ENCODE data around the gene PKM. TPM values are rescaled to one million over a fixed set of nuclear protein-coding genes. Genes with fewer than 3 reads are reported as not detected.

The PKM gene
- total and polyA plus RNA-seq, 2 experiments from 2014 or later: 2,427 to 2,534 TPM

DNA sequence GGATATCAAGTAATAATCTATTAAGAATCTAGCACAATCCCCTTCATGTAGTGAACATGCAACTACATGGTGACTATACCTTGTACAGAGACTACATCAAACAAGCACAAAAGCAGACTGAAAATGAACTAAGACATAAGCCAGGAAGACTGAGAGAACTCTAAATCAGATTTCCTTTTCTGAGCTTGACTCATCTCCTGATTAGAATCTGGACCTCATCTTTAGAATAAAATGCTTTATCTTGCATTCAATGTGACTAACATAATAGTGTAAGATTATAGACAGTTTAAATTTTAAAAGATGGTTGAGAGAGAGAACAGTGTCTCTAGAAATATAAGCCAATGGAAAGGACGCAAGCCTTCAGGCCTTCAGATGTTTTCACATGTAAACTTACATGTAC is 17.5 kb upstream of the PKM start:
- DNase-seq: no peak
- Histone ChIP-seq H3K4me2 (ENCODE audit: unreplicated experiment) (no peak overlapping the region), H3K9me3 (ENCODE audit: low read depth) (no peaks in the 10 kb centered on the region), H3K4me1 (ENCODE audit: insufficient read depth) (no peaks in the 10 kb centered on the region), H2AFZ (no peak overlapping the region), H3K79me2 (ENCODE audit: insufficient read depth) (0 out of 2 replicates have a peak, but pooled peaks cover 7% of the 10 kb centered on the region), H4K20me1 (ENCODE audit: insufficient read depth) (no peaks in the 10 kb centered on the region; the same call in 1 of the 2 replicates), H3K27me3 (replicated peaks; ENCODE audit: insufficient read depth) (no peaks in the 10 kb centered on the region), H3K27ac (no peak overlapping the region), H3K4me3 (no peak overlapping the region), H3K9me2 (ENCODE audit: insufficient read depth) (no peaks in the 10 kb centered on the region), H3K36me3 (ENCODE audit: low read depth) (peaks cover 62% of the 10 kb centered on the region), H3F3A (ENCODE audit: insufficient read depth) (peaks cover 9% of the 10 kb centered on the region; the same call in 1 of the 2 replicates), H3K9ac (no peak overlapping the region)
- 100% methylated on average over 1 of the region's 1 CpG for WGBS, 2 experiments (ENCODE audit: low coverage in 1 of 2, low lambda C conversion rate in 2 of 2, missing lambda C conversion rate in 2 of 2)
- in situ Hi-C loops (cut with MboI): no loop called here
- TF ChIP-seq EZH2 (IDR thresholded peaks at IDR 0.05; ENCODE audit: insufficient read depth, poor library complexity, severe bottlenecking) (no peak), EZH2phosphoT487 (IDR thresholded peaks at IDR 0.05; ENCODE audit: insufficient read depth, low read depth) (no peak)

DNA sequence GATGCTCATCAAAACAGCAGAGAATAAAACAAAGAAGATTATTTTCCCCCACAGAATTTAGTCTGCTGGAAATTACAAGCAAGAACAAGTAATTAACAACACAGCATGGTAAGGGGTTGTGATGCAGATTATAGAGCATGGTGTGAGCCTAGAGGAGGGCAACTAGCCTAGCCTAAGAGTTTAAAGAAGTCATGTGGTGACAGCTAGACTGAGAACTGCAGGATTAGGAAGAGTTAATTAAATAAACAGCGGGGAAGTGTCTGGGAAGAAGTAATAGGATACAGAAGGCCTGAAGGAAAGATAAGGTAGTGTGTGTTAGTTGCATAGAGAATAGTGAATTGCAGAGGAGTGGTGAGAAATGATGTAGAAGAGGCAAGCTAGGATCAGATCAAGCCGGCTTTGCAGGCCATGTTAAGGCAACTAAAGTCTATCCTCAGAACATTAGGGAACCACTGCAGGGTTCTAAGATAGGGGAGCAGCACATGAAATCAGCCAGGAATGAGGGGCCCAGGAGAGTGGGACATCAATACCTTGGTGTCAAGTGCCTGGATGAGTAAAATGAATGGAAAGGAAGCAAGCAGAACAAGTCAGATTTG is 11.9 kb upstream of the PKM start:
- Histone ChIP-seq H3K4me3 (no peak overlapping the region), H3K36me3 (ENCODE audit: low read depth) (peaks cover 33% of the 10 kb centered on the region), H3K27ac (no peak overlapping the region), H3K9ac (no peak overlapping the region), H3K4me1 (ENCODE audit: insufficient read depth) (peaks cover 9% of the 10 kb centered on the region), H3F3A (ENCODE audit: insufficient read depth) (peaks cover 16% of the 10 kb centered on the region), H3K4me2 (ENCODE audit: unreplicated experiment) (no peak overlapping the region), H4K20me1 (ENCODE audit: insufficient read depth) (no peaks in the 10 kb centered on the region; the same call in 1 of the 2 replicates), H3K79me2 (ENCODE audit: insufficient read depth) (0 out of 2 replicates have a peak, but pooled peaks cover 7% of the 10 kb centered on the region), H3K27me3 (replicated peaks; ENCODE audit: insufficient read depth) (no peaks in the 10 kb centered on the region), H3K9me2 (ENCODE audit: insufficient read depth) (no peaks in the 10 kb centered on the region), H2AFZ (no peak overlapping the region), H3K9me3 (ENCODE audit: low read depth) (no peaks in the 10 kb centered on the region)
- no peak for TF ChIP-seq EZH2 (IDR thresholded peaks at IDR 0.05; ENCODE audit: insufficient read depth, poor library complexity, severe bottlenecking)
- TF ChIP-seq EZH2phosphoT487 (IDR thresholded peaks at IDR 0.05; ENCODE audit: insufficient read depth, low read depth): no peak
- in situ Hi-C loops (cut with MboI): no loop called here
- no peak for DNase-seq
- WGBS, 2 experiments (ENCODE audit: low coverage in 1 of 2, low lambda C conversion rate in 2 of 2, missing lambda C conversion rate in 2 of 2): 28 to 31% methylated on average over 2 of the region's 2 CpGs

DNA sequence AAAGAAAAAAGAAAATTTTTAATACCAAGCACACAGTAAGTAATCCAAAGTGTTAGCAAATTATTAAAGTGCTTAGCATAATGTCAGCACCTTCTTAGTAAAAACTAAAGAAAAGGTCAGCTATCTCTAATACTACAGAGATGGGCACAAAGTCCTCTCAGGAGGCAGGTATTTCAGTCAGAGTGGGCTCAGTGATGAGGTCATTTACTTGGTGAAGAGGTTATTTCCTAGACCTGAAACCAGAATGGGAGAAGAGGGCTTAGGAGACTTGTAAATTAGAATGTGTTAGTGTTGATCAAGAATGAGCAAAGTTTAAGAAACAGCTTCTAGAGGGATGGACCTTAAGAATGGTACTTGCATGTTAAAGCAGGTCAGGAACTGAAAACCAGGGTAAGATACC is 8.7 kb upstream of the PKM start:
- no peak overlapping the region for H3K27ac ChIP-seq

DNA sequence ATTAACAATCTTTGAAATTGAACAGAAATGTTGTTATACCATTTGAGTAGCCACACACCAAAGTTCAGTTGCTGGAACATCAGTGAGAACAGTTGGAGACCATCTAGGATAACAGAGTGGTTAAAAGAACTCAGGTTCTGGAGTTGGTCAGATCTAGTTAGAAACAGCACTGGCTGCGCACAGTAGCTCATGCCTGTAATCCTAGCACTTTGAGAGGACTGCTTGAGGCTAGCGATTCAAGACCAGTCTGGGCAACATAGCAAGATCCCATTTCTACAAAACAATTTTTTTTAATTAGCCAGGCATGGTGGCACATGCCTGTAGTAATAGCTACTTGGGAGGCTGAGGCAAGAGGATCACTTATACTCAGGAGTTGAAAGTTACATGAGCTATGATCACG is 7.6 kb upstream of the PKM start:
- no peaks in the 10 kb centered on the region for H4K20me1 ChIP-seq (ENCODE audit: insufficient read depth)
- in situ Hi-C loops (cut with MboI): no loop called here
- DNase-seq: no peak
- no peak for TF ChIP-seq EZH2phosphoT487 (IDR thresholded peaks at IDR 0.05; ENCODE audit: insufficient read depth, low read depth)
- no peak for TF ChIP-seq EZH2 (IDR thresholded peaks at IDR 0.05; ENCODE audit: insufficient read depth, poor library complexity, severe bottlenecking)
- peak overlapping the region; percentile 97 for H3K27ac ChIP-seq
- H3K79me2 ChIP-seq (ENCODE audit: insufficient read depth): peaks cover 11% of the 10 kb centered on the region
- WGBS, 2 experiments (ENCODE audit: low coverage in 1 of 2, low lambda C conversion rate in 2 of 2, missing lambda C conversion rate in 2 of 2): 95 to 100% methylated on average over 3 of the region's 3 CpGs
- no peak overlapping the region for H3K4me3 ChIP-seq
- H3K4me2 ChIP-seq (ENCODE audit: unreplicated experiment): no peak overlapping the region
- peaks cover 22% of the 10 kb centered on the region for H3F3A ChIP-seq (ENCODE audit: insufficient read depth)
- no peak overlapping the region for H2AFZ ChIP-seq
- peaks cover 10% of the 10 kb centered on the region; the same call in 1 of the 2 replicates for H3K36me3 ChIP-seq (ENCODE audit: low read depth)
- no peaks in the 10 kb centered on the region for H3K27me3 ChIP-seq (replicated peaks; ENCODE audit: insufficient read depth)
- no peak overlapping the region; the same call in 1 of the 2 replicates for H3K9ac ChIP-seq
- peaks cover 25% of the 10 kb centered on the region for H3K4me1 ChIP-seq (ENCODE audit: insufficient read depth)
- H3K9me3 ChIP-seq (ENCODE audit: low read depth): no peaks in the 10 kb centered on the region
- no peaks in the 10 kb centered on the region for H3K9me2 ChIP-seq (ENCODE audit: insufficient read depth)

More for the DNA sequence above, 8.7 kb upstream of the PKM start:
- no peaks in the 10 kb centered on the region for H3K9me2 ChIP-seq (ENCODE audit: insufficient read depth)
- no peak for DNase-seq
- no peak overlapping the region for H2AFZ ChIP-seq
- no peak for TF ChIP-seq EZH2 (IDR thresholded peaks at IDR 0.05; ENCODE audit: insufficient read depth, poor library complexity, severe bottlenecking)
- no peak for TF ChIP-seq EZH2phosphoT487 (IDR thresholded peaks at IDR 0.05; ENCODE audit: insufficient read depth, low read depth)
- H3K79me2 ChIP-seq (ENCODE audit: insufficient read depth): peaks cover 17% of the 10 kb centered on the region
- H3K36me3 ChIP-seq (ENCODE audit: low read depth): peaks cover 17% of the 10 kb centered on the region; the same call in 1 of the 2 replicates
- no peak overlapping the region for H3K9ac ChIP-seq
- peaks cover 25% of the 10 kb centered on the region for H3K4me1 ChIP-seq (ENCODE audit: insufficient read depth)
- H3K27me3 ChIP-seq (replicated peaks; ENCODE audit: insufficient read depth): no peaks in the 10 kb centered on the region
- H3K4me3 ChIP-seq: no peak overlapping the region
- no peaks in the 10 kb centered on the region; the same call in 1 of the 2 replicates for H4K20me1 ChIP-seq (ENCODE audit: insufficient read depth)
- peaks cover 26% of the 10 kb centered on the region for H3F3A ChIP-seq (ENCODE audit: insufficient read depth)
- H3K4me2 ChIP-seq (ENCODE audit: unreplicated experiment): no peak overlapping the region
- in situ Hi-C loops (cut with MboI): no loop called here
- no peaks in the 10 kb centered on the region for H3K9me3 ChIP-seq (ENCODE audit: low read depth)

Data from GM23248 (cell line).